HG03432 (cell line): ENCODE measurements around the gene TRIM41.
A peak's percentile ranks its signal among the peaks of the same experiment; 100 is the strongest.
"Not testable (repeated sequence)": the region's sequence is repeated elsewhere in the genome, so short reads cannot be mapped to it uniquely, and the experiment has no call there.

Experiments used
- ATAC-seq: cut with Tn5 transposase; IDR thresholded peaks from one replicate; pipeline ENCODE4 v1.9.1; 2021; ENCODE audit warnings: mild to moderate bottlenecking, moderate library complexity; ENCODE audit not compliant: unreplicated experiment

TRIM41 gene

DNA sequence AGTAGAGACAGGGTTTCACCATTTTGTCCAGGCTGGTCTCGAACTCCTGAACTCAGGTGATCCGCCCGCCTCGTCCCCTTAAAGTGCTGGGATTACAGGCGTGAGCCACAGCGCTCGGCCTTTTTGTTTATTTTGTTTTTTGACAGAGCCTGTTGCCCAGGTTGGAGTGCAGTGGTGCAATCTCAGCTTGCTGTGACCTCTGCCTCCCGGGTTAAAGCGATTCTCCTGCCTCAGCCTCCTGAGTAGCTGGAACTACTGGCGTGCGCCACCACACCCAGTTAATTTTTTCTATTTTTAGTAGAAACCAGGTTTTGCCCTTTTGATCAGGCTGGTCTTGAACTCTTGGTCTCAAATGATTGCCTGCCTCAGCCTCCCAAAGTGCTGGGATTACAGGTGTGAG, 12.9 kb upstream of the TRIM41 start:
- ATAC-seq, result not testable (repeated sequence)

DNA sequence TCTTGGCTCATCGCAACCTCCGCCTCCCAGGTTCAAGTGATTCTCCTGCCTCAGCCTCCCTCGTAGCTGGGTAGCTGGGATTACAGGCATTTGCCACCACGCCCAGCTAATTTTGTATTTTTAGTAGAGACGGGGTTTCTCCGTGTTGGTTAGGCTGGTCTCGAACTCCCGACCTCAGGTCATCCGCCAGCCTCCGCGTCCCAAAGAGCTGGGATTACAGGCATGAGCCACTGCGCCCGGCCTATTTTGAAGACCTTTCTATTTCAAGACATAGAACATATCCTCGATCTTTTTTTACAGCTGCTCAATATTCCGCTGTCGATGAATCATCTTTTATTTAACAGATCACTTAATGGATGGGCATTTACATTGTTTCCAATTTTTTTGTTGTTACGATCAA, 12.4 kb upstream of the TRIM41 start:
- not testable (repeated sequence) for ATAC-seq

DNA sequence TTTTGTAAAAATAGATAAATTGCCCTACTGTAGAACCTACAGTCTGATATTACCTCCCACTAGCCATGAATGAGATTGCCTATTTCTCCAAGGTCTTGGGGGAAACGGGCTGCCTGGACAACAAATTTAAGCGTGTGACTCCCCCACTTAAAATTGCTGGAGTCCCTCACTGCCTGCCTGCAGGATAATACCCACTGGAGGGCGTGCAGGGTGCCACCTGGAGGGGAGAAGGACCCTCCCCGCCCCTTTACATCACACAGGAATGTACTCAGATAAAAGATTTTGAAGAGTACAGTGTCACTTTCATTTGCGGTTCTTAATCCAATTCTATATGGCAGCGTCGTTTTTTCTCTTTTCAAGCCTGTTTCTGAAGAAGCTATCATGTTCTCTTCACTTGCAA, 11.9 kb upstream of the TRIM41 start:
- ATAC-seq, result no peak

DNA sequence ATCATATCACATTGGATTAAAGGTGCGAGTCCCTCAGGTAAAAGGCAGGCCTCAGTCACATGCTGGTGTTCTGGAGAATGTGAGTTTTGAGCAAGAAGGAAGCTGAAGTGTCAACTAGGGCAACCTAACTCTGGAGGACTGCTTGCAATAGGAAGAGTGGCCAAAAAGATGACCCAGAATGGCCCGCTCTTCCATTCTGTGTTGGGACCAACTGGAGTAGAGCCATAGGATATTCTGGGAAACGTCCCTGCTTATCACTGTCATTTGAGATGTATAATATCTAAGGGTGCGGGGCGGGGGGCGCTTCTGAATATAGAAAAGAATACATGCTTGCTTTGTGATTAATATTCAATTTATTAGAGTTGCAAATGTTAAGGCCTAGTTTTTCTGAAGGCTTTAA, 11.0 kb upstream of the TRIM41 start:
- ATAC-seq, result no peak

DNA sequence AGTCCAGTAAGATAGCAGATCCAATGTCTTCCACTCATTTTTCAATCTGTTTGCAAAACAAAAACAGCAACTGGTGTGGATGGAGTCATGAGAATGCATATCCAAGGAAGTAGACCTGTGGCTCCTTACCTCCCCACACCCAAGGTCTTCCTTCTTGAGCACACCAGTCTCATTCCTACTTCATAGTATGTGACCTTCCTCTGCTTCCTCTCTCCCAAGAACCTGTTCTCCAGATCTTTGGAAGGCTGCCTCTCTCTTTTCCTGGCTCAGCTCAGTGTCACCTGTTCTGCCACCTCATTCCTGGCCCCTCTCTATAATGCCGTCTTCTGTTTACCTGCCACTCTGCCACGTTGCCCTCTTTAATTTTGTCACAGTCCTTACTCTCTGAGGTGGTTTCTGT, 10.1 kb upstream of the TRIM41 start:
- ATAC-seq, result no peak

DNA sequence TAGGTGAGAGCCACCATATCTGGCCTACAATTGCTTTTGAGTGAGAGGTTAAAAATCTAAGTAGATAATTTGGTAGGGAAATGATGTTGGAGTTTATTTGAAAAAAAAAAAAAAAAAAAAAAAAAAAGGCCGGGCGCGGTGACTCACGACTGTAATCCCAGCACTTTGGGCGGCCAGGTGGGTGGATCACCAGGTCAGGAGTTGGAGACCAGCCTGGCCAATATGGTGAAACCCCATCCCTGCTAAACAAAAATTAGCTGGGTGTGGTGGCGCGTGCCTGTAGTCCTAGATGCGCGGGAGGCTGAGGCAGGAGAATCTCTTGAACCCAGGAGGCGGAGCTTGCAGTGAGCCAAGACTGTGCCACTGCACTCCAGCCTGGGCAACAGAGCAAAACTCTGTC, 8.8 kb upstream of the TRIM41 start:
- ATAC-seq, result not testable (repeated sequence)

DNA sequence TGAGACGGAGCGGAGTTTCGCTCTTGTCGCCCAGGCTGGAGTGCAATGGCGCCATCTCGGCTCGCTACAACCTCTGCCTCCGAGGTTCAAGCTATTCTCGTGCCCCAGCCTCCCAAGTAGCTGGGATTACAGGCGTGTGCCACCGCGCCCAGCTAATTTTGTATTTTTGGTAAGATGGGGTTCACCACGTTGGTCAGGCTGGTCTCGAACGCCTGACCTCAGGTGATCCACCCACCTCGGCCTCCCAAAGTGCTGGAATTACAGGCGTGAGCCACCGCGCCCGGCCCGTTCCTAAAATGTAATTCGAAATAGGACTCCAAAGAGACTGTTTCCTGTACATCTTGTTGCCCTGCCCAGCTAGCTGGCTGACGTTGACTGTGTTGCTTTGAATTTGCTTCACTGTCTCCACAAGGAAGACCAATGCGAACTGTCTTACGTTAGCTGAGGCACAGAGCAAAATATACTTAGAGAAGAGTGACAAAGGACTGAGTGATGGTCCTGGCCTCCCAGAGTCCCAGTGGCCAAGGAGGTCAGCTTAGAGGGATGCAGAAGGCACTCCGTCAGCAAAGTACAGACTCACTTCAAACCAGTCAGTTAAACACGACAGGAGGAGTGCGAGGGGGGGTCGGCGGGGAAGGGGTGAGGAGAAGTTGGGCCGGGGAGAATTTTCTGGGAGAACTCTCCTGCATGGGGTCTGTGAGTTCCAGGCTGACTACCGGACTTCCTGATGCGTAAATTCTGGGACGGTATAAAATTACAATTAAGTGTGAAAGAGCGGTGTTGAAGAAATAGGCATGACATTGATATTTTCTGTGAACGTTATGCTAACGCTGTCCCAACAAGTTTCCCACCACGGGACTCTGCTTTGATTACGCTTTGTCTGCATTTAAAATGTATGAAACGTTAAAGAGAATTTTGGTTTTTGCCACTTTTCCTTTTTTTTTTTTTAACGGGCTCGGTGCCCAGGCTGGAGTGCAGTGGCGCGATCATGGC, 6.8 kb upstream of the TRIM41 start:
- no peak for ATAC-seq

- ATAC-seq, result peak; percentile 27
These were observed 5.8 kb upstream of the TRIM41 start for GRCh38 chr5:181217111-181217802.

DNA sequence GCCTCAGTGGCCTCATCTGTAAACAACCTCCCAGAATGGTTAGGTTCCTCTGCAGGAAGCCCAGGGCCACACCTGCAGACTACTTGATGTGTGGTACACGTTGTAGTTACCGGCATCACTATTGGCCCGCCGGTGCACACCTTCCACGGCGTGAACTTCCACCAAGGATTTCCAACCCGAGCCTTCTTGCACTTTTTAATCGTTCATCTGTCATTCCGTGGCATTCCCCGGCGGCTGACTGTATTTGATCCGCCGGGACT, 5.3 kb upstream of the TRIM41 start:
- ATAC-seq, result peak; percentile 15

DNA sequence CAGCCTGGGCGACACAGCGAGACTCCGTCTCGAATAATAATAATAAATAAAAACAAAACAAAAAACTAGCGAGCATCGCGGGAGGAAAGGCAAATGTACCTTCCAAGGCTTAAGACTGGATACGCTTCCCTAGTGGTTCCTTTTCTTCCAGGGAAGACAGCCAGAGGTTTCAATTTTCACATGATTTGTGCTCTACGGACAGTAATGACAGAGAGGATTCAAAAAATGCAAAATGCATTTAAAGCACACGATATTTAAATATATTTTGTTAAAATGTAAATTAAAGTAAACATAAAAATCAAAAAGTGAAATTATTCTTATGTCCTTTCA, 4.3 kb upstream of the TRIM41 start:
- no peak for ATAC-seq

DNA sequence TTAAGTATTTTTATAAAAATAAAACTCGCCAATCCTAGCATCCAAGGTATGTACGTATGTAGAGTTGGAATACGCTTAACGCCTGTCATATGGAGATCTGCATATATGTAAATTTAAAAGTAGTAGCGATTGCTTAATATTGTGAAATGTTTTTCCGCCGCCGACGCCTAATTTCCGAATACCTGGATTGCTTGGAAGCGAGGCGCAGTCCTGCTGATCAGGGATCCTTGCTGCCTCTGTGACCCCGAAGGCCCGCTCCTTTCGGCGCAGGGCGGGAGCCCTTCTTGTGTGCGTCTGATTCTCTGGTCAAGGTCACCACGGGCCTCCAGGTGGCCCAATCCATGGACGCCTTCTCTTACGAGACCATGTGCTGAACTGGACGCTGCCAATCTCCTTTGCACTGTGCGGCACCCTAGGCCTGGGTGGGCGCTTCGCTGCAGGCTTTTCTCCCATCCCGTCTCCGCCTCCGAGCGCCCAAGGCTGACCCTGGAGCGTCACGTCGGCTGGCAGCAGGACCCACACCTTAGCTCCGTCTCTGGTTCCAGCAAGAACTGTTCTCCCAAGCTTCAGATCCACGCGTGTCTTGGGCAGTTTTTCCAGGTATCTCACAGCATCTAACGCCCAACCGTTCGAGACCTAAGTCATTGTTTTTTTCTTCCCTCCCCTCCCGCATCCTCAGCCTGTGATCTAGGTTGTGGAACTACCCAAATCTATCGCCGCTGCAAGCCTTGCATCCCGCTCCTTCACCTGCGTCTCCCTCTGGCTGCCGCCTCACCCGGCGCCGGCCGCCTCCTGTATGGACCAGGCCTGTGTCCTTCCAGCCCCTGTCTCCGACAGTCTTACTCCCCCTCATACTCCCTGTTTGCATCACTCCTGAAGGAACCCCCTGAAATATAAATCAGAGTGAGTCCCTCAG, 3.6 kb upstream of the TRIM41 start:
- ATAC-seq, result no peak

- no peak for ATAC-seq
These were observed 2.9 kb upstream of the TRIM41 start for GRCh38 chr5:181220178-181220515.

- ATAC-seq, result no peak
These were observed 1.8 kb upstream of the TRIM41 start for GRCh38 chr5:181221105-181221791.

- ATAC-seq, result peak; percentile 35
These were observed 1.1 kb upstream of the TRIM41 start for GRCh38 chr5:181221792-181222629.

- no peak for ATAC-seq
These were observed 437 bp upstream of the TRIM41 start for GRCh38 chr5:181222630-181223057.

DNA sequence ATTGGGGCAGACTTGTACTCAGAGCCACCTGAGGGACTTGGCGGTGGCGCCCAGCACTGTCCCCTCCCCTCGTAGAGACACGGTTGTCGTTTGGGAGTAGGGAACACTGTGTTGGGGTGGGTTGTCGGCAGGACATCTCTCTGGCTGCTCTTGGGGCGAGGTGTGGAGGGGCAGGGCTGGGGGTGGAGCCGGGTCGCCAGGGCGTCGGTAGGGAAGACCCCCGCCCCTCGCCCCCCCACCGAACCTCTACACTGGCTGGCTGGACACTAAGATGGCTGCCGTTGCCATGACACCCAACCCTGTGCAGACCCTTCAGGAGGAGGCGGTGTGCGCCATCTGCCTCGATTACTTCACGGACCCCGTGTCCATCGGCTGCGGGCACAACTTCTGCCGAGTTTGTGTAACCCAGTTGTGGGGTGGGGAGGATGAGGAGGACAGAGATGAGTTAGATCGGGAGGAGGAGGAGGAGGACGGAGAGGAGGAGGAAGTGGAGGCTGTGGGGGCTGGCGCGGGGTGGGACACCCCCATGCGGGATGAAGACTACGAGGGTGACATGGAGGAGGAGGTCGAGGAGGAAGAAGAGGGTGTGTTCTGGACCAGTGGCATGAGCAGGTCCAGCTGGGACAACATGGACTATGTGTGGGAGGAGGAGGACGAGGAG, 778 bp downstream of the TRIM41 start:
- no peak for ATAC-seq

DNA sequence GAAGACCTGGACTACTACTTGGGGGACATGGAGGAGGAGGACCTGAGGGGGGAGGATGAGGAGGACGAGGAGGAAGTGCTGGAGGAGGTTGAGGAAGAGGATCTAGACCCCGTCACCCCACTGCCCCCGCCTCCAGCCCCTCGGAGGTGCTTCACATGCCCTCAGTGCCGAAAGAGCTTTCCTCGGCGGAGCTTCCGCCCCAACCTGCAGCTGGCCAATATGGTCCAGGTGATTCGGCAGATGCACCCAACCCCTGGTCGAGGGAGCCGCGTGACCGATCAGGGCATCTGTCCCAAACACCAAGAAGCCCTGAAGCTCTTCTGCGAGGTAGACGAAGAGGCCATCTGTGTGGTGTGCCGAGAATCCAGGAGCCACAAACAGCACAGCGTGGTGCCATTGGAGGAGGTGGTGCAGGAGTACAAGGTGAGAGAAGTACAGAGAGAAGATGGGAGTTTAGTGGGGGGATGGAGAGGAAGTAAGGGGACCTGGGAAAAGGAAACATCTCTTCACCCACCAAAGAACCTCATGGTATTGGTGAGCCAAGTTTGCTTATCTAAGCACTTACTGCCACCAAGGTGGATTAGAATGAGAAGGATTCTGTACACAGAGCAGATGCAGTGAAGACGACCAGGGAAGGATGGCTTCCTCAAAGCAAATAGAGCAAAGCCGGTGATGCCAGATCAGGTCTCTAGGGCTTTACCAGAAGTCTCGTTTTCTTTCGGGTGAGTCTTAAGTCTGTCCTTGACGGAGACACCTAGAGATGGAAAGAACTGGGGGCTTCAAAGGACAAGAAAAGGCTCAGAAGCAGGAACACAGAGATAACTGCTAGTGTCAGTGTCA, 1.5 kb downstream of the TRIM41 start:
- no peak for ATAC-seq

DNA sequence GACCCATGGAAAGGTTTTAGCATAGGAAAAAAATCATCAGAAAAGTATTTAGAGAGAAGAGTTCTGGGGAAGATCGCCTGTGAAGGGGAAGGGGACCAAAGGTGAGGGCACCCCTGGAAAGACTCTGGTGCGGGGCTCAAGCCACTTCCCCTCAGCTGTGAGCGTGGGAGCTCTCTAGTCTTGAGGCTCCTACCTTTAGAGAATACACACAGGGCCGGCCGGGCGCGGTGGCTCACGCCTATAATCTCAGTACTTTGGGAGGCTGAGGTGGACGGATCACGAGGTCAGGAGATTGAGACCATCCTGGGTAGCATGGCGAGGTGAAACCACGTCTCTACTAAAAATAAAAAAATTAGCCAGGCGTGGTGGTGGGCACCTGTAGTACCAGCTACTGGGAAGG, 6.9 kb downstream of the TRIM41 start:
- ATAC-seq, result no peak

DNA sequence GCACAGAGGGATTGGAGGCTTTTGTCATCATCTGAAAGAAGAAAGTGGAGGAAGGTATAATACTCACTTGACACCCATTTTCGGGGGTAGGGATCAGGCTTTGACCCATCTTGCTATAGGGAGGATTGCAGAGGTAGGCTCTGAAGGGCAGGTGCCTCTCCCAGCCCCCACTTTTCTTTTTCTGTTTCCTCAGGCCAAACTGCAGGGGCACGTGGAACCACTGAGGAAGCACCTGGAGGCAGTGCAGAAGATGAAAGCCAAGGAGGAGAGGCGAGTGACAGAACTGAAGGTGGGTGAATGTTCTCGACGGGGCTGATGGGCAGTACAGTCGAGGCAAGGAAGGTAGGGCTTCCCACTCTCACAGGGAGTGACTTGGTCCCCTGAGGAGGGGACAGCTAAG, 7.5 kb downstream of the TRIM41 start:
- no peak for ATAC-seq
